ENCODE measurements around the gene ASS1. TPM values are rescaled to one million over a fixed set of nuclear protein-coding genes. Genes with fewer than 3 reads are reported as not detected.

The ASS1 gene
- total RNA-seq, 2 donors from 2014 or later = 380 to 511 TPM

GRCh38 chr9:130473566-130473965, 28.8 kb downstream of the ASS1 start:
- no peak for DNase-seq
- H3K4me3 ChIP-seq = no peak overlapping the region
- no peaks in the 10 kb centered on the region for H3K27me3 ChIP-seq
- TF ChIP-seq CTCF (IDR thresholded peaks at IDR 0.05) = no peak
- no peak overlapping the region for H3K9ac ChIP-seq (ENCODE audit: low read depth in 2 of 2, low read length in 2 of 2)
- intact Hi-C loops (cut with DNase I) = no loop called here
- no peak overlapping the region for H3K27ac ChIP-seq
- H3K9me3 ChIP-seq = no peaks in the 10 kb centered on the region
- peaks cover 4% of the 10 kb centered on the region for H3K36me3 ChIP-seq
- no peaks in the 10 kb centered on the region for H3K4me1 ChIP-seq

- no peaks in the 10 kb centered on the region for H3K36me3 ChIP-seq
- intact Hi-C loops (cut with DNase I) = no loop called here
- no peak overlapping the region for H3K4me3 ChIP-seq
- TF ChIP-seq CTCF (IDR thresholded peaks at IDR 0.05) = no peak
- H3K9me3 ChIP-seq = no peaks in the 10 kb centered on the region
- H3K4me1 ChIP-seq = no peaks in the 10 kb centered on the region
- no peak overlapping the region for H3K27ac ChIP-seq
- no peak overlapping the region for H3K9ac ChIP-seq (ENCODE audit: low read depth in 2 of 2, low read length in 2 of 2)
- H3K27me3 ChIP-seq = no peaks in the 10 kb centered on the region
- DNase-seq = no peak
Measured at GRCh38 chr9:130474106-130474505, 29.3 kb downstream of the ASS1 start.

- H3K4me1 ChIP-seq = no peaks in the 10 kb centered on the region
- H3K27me3 ChIP-seq = no peaks in the 10 kb centered on the region
- intact Hi-C loops (cut with DNase I) = no loop called here
- no peak overlapping the region for H3K9ac ChIP-seq (ENCODE audit: low read depth in 2 of 2, low read length in 2 of 2)
- H3K27ac ChIP-seq = no peak overlapping the region
- no peak for DNase-seq
- no peaks in the 10 kb centered on the region for H3K9me3 ChIP-seq
- TF ChIP-seq CTCF (IDR thresholded peaks at IDR 0.05) = no peak
- H3K36me3 ChIP-seq = no peaks in the 10 kb centered on the region
- no peak overlapping the region for H3K4me3 ChIP-seq
Measured at GRCh38 chr9:130476151-130476730, 31.5 kb downstream of the ASS1 start.

- Histone ChIP-seq H3K36me3 (no peaks in the 10 kb centered on the region), H3K9ac (ENCODE audit: low read depth in 2 of 2, low read length in 2 of 2) (no peak overlapping the region), H3K27ac (no peak overlapping the region), H3K4me1 (no peaks in the 10 kb centered on the region), H3K4me3 (no peak overlapping the region), H3K27me3 (no peaks in the 10 kb centered on the region), H3K9me3 (no peaks in the 10 kb centered on the region)
- intact Hi-C loops (cut with DNase I) = no loop called here
- DNase-seq = no peak
- TF ChIP-seq CTCF (IDR thresholded peaks at IDR 0.05) = no peak
Measured at GRCh38 chr9:130477564-130477963, 32.8 kb downstream of the ASS1 start.

GRCh38 chr9:130478152-130478551, 33.4 kb downstream of the ASS1 start:
- H3K36me3 ChIP-seq = no peaks in the 10 kb centered on the region
- no peak overlapping the region for H3K4me3 ChIP-seq
- no peak overlapping the region for H3K27ac ChIP-seq
- TF ChIP-seq CTCF (IDR thresholded peaks at IDR 0.05) = no peak
- no peak overlapping the region for H3K9ac ChIP-seq (ENCODE audit: low read depth in 2 of 2, low read length in 2 of 2)
- no peak for DNase-seq
- no peaks in the 10 kb centered on the region for H3K27me3 ChIP-seq
- no peaks in the 10 kb centered on the region for H3K9me3 ChIP-seq
- no peaks in the 10 kb centered on the region for H3K4me1 ChIP-seq
- intact Hi-C loops (cut with DNase I) = no loop called here

Data from colonic mucosa (tissue), 4 donors.